CD4-positive, alpha-beta memory T cell (primary cell): ENCODE results near the gene GNPDA2. TPM values are rescaled to one million over a fixed set of nuclear protein-coding genes. Genes with fewer than 3 reads are reported as not detected.
A peak's percentile ranks its signal among the peaks of the same experiment; 100 is the strongest.

Source experiments
- CTCF ChIA-PET: fragments of 350-600 bp; sonication (Branson Sonifier 250); formaldehyde crosslinking; loops from one replicate; lab custom pipeline; 2021; ENCODE audit warnings: inconsistent platforms; ENCODE audit not compliant: partially characterized antibody; lab: Charles Lee
- POLR2A ChIA-PET: fragments of 350-600 bp; sonication (Branson Sonifier 250); formaldehyde crosslinking; loops from one replicate; lab custom pipeline; 2021; ENCODE audit not compliant: partially characterized antibody; lab: Charles Lee
- DNase-seq, 5 donors: peaks; one replicate each; pipeline versions ENCODE4 v3.0.0 to v3.0.0-alpha.2; 2020 to 2022; ENCODE audit warnings: mixed read lengths in 1 of 5
- H3K27ac ChIP-seq: one replicate; pipeline ENCODE4 v1.7.0; 2013; ENCODE audit warnings: low read depth, low read length
- H3K27me3 ChIP-seq: 2 replicates; pipeline ENCODE4 v1.7.0; 2013; ENCODE audit warnings: mild to moderate bottlenecking, low read length, moderate library complexity; ENCODE audit not compliant: insufficient read depth
- H3K36me3 ChIP-seq: 2 replicates; pipeline ENCODE4 v1.7.0; 2013; ENCODE audit warnings: mild to moderate bottlenecking, low read length, moderate library complexity; ENCODE audit not compliant: insufficient read depth
- H3K4me1 ChIP-seq: 2 replicates; pipeline ENCODE4 v1.7.0; 2013; ENCODE audit warnings: mild to moderate bottlenecking, low read length, moderate library complexity; ENCODE audit not compliant: insufficient read depth
- H3K4me3 ChIP-seq, 2 donors: one replicate each; pipeline ENCODE4 v1.7.0; 2013; ENCODE audit warnings: low read length in 2 of 2, mild to moderate bottlenecking in 1 of 2
- H3K9me3 ChIP-seq, 2 donors: one replicate each; pipeline ENCODE4 v1.7.0; 2013; ENCODE audit warnings: low read length in 2 of 2, control low read depth in 1 of 2; ENCODE audit not compliant: control insufficient read depth in 1 of 2
- H3K27ac Mint-ChIP-seq, 7 donors: one replicate each; pipeline ENCODE4 v1.8.0; 2020 to 2021; ENCODE audit warnings: mixed read lengths in 7 of 7, mild to moderate bottlenecking in 6 of 7, inconsistent platforms in 3 of 7, moderate library complexity in 3 of 7
- H3K27me3 Mint-ChIP-seq, 2 donors: one replicate each; pipeline ENCODE4 v1.8.0; 2020 to 2021; ENCODE audit warnings: mixed read lengths in 2 of 2
- H3K36me3 Mint-ChIP-seq, 2 donors: one replicate each; pipeline ENCODE4 v1.8.0; 2020 to 2021; ENCODE audit warnings: mixed read lengths in 2 of 2, inconsistent platforms in 1 of 2, mild to moderate bottlenecking in 1 of 2
- H3K4me1 Mint-ChIP-seq, 4 donors: one replicate each; pipeline ENCODE4 v1.8.0; 2020 to 2021; ENCODE audit warnings: mixed read lengths in 4 of 4, mild to moderate bottlenecking in 1 of 4
- H3K4me3 Mint-ChIP-seq, 8 donors: one replicate each; pipeline ENCODE4 v1.8.0; 2020 to 2021; ENCODE audit warnings: mixed read lengths in 8 of 8, mild to moderate bottlenecking in 7 of 8, moderate library complexity in 6 of 8, inconsistent platforms in 3 of 8
- H3K9me3 Mint-ChIP-seq, 8 donors: one replicate each; pipeline ENCODE4 v1.8.0; 2020 to 2021; ENCODE audit warnings: mixed read lengths in 8 of 8, mild to moderate bottlenecking in 5 of 8, inconsistent platforms in 3 of 8, moderate library complexity in 1 of 8
- intact Hi-C: fragments of 100-400 bp; cut with micrococcal nuclease; formaldehyde crosslinking; loops from one replicate; pipeline ENCODE4 v1.15.1; 2023
- polyA plus RNA-seq, 2 donors: library from polyadenylated mRNA; unstranded; fragments of 300-500 nt; fragmentation: Illumina TruSeq; gene quantifications; one replicate each; pipeline ENCODE4 v1.2.3, GENCODE V29; 2021
- total RNA-seq, 2 experiments: library from RNA; stranded (reverse); gene quantifications; one replicate each; pipeline ENCODE4 v1.2.3, GENCODE V29; 2021

GNPDA2 gene
- total and polyA plus RNA-seq, 4 experiments from 2014 or later: 12.5 to 23.5 (median 17.8) TPM

- intact Hi-C loops: no loop called here
- H3K4me1 ChIP-seq: peaks cover 41% of the 10 kb centered on the region
- POLR2A ChIA-PET: interaction anchor here (0.8 to 4.7 kb wide), 3 partner anchors 8 to 46 kb away, joined by 3 to 60 read pairs (median 6); partner anchors contain the start of gene GUF1
- no peaks in the 10 kb centered on the region for H3K9me3 Mint-ChIP-seq
- H3K4me3 ChIP-seq: peak overlapping the region; percentile 72 to 94
- no peaks in the 10 kb centered on the region for H3K9me3 ChIP-seq
- peak overlapping the region in 6 of 7 donors; percentile 57 to 98 (median 89) for H3K27ac Mint-ChIP-seq
- H3K36me3 Mint-ChIP-seq: peaks cover 0 to 16% of the 10 kb centered on the region in 2 donors
- H3K4me3 Mint-ChIP-seq: peak overlapping the region; percentile 90 to 95 (median 94)
- H3K36me3 ChIP-seq: no peaks in the 10 kb centered on the region
- no peak overlapping the region for H3K27ac ChIP-seq
- CTCF ChIA-PET: interaction anchor here (1.6 kb wide), 1 partner anchor 46 kb away, joined by 4 read pairs; no protein-coding TSS in a partner anchor
- peaks cover 0 to under 1% of the 10 kb centered on the region in 2 donors for H3K27me3 Mint-ChIP-seq
- no peaks in the 10 kb centered on the region for H3K27me3 ChIP-seq
- peaks cover 35 to 54% (median 44%) of the 10 kb centered on the region in 4 donors for H3K4me1 Mint-ChIP-seq
- no peak for DNase-seq
These were observed 1.2 kb downstream of the GNPDA2 start for GRCh38 chr4:44725166-44725565.

DNA sequence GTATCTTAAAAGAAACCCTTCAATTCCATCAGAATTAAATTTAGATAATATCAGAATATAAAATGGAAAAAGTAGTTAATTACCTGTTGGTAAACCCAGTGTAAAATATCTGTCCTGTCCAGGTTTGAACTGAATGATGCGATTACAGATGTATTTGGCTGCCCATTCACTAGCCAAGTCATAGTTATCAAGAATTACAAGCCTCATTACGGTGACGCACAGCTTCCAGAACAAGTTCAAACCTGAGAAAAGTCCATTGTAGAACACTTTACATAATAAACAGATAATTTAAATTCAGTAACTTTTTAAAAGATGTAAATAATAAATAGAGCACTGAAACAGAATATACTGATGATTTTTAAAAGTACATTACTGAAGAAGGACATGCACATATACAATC lies 4.4 kb downstream of the GNPDA2 start:
- Histone ChIP-seq H3K27me3 (no peaks in the 10 kb centered on the region), H3K4me1 (peaks cover 37% of the 10 kb centered on the region), H3K4me3 (no peak overlapping the region), H3K9me3 (no peaks in the 10 kb centered on the region), H3K36me3 (no peaks in the 10 kb centered on the region), H3K27ac (no peak overlapping the region)
- POLR2A ChIA-PET: interaction anchor here (1.3 kb wide), 1 partner anchor 44 kb away, joined by 4 read pairs; the partner anchor contains the start of gene GUF1
- CTCF ChIA-PET: no interaction called here
- Mint-ChIP-seq H3K27ac (no peak overlapping the region), H3K9me3 (no peaks in the 10 kb centered on the region), H3K36me3 (peaks cover 0 to 16% of the 10 kb centered on the region in 2 donors), H3K4me3 (no peak overlapping the region), H3K27me3 (no peaks in the 10 kb centered on the region), H3K4me1 (peaks cover 35 to 61% (median 45%) of the 10 kb centered on the region in 4 donors)
- no peak for DNase-seq
- intact Hi-C loops: no loop called here

GRCh38 chr4:44720371-44720770 lies 6.0 kb downstream of the GNPDA2 start:
- H3K4me1 Mint-ChIP-seq: peaks cover 30 to 48% (median 39%) of the 10 kb centered on the region in 4 donors
- POLR2A ChIA-PET: no interaction called here
- CTCF ChIA-PET: no interaction called here

GRCh38 chr4:44716597-44716996 lies 9.8 kb downstream of the GNPDA2 start:
- Histone ChIP-seq H3K36me3 (peaks cover 5% of the 10 kb centered on the region), H3K27me3 (no peaks in the 10 kb centered on the region), H3K4me3 (no peak overlapping the region), H3K9me3 (no peaks in the 10 kb centered on the region), H3K4me1 (peaks cover 7% of the 10 kb centered on the region), H3K27ac (no peak overlapping the region)
- CTCF ChIA-PET: no interaction called here
- Mint-ChIP-seq H3K4me3 (no peak overlapping the region), H3K9me3 (no peaks in the 10 kb centered on the region), H3K36me3 (peaks cover 8 to 14% of the 10 kb centered on the region in 2 donors), H3K27me3 (no peaks in the 10 kb centered on the region), H3K4me1 (peaks cover 15 to 35% (median 23%) of the 10 kb centered on the region in 4 donors), H3K27ac (no peak overlapping the region)
- DNase-seq: no peak
- POLR2A ChIA-PET: interaction anchor here (2.3 kb wide), 1 partner anchor 9 kb away, joined by 6 read pairs; the partner anchor contains the start of gene GNPDA2
- intact Hi-C loops: no loop called here

More at GRCh38 chr4:44720371-44720770, 6.0 kb downstream of the GNPDA2 start:
- Histone ChIP-seq H3K27me3 (no peaks in the 10 kb centered on the region), H3K4me1 (peaks cover 31% of the 10 kb centered on the region), H3K27ac (no peak overlapping the region), H3K9me3 (no peaks in the 10 kb centered on the region), H3K36me3 (no peaks in the 10 kb centered on the region), H3K4me3 (no peak overlapping the region)
- intact Hi-C loops: no loop called here
- no peaks in the 10 kb centered on the region for H3K9me3 Mint-ChIP-seq
- H3K27me3 Mint-ChIP-seq: no peaks in the 10 kb centered on the region
- H3K36me3 Mint-ChIP-seq: peaks cover 0 to 9% of the 10 kb centered on the region in 2 donors
- no peak overlapping the region for H3K4me3 Mint-ChIP-seq
- DNase-seq: no peak
- peak overlapping the region in 1 of 7 donors; percentile 9 for H3K27ac Mint-ChIP-seq

DNA sequence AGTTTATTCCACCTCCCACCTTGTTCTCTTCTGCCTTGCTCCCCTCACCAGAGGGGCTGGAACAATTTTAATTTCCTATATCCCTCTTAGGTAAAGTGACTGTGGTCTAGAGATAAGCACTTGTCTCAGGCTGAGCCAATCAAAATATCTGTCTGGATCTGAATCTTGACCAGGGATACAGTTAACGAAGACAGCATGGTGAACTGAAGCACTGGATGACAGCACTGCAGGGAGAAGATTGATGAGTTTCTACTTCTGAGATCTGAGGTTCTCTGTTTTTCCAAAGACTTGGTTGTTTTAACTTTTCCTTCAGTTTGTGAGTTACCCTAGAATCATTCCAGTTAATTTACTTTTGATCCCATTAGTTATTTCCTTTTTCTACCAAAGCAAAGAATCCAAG lies 13.2 kb downstream of the GNPDA2 start:
- no peak overlapping the region for H3K27ac ChIP-seq
- H3K4me3 ChIP-seq: no peak overlapping the region
- Mint-ChIP-seq H3K9me3 (no peaks in the 10 kb centered on the region), H3K27me3 (no peaks in the 10 kb centered on the region), H3K27ac (peak overlapping the region in 1 of 7 donors; percentile 25), H3K4me1 (peaks cover 0 to 14% (median 7%) of the 10 kb centered on the region in 4 donors), H3K36me3 (peaks cover 8 to 12% of the 10 kb centered on the region in 2 donors), H3K4me3 (no peak overlapping the region)
- DNase-seq: no peak
- peaks cover 5% of the 10 kb centered on the region for H3K36me3 ChIP-seq
- intact Hi-C loops: no loop called here
- ChIA-PET CTCF (interaction anchor here (0.6 kb wide), 1 partner anchor 615 kb away, joined by 3 read pairs; no protein-coding TSS in a partner anchor), POLR2A (no interaction called here)
- H3K9me3 ChIP-seq: no peaks in the 10 kb centered on the region
- H3K27me3 ChIP-seq: no peaks in the 10 kb centered on the region
- no peaks in the 10 kb centered on the region for H3K4me1 ChIP-seq

DNA sequence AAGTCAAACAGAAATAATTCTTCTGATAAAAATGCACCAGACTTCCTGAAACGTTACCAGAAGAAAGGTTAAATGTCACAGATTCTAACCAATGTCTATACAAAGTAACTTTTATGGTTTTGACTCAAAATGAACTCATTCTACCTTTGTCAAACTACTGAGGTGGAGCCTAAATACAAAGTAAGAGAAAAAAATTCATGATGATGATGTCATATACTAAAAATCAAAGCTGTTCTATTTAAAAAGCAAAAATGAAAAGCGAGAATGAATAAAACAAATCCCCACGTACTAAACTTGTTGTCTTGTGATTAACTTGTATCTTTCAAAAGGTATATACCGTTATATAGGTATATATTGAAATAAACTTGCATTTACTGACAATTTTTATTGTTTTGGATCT lies 21.7 kb downstream of the GNPDA2 start:
- H3K9me3 ChIP-seq: no peaks in the 10 kb centered on the region
- CTCF ChIA-PET: no interaction called here
- H3K36me3 ChIP-seq: no peaks in the 10 kb centered on the region
- Mint-ChIP-seq H3K36me3 (peaks cover 17 to 52% of the 10 kb centered on the region in 2 donors), H3K27me3 (no peaks in the 10 kb centered on the region), H3K27ac (peak overlapping the region in 1 of 7 donors; percentile 30), H3K4me3 (no peak overlapping the region), H3K9me3 (no peaks in the 10 kb centered on the region), H3K4me1 (peaks cover 0 to 2% (median 0%) of the 10 kb centered on the region in 4 donors)
- H3K4me1 ChIP-seq: no peaks in the 10 kb centered on the region
- H3K27ac ChIP-seq: no peak overlapping the region
- POLR2A ChIA-PET: no interaction called here
- no peak overlapping the region for H3K4me3 ChIP-seq
- H3K27me3 ChIP-seq: no peaks in the 10 kb centered on the region
- DNase-seq: no peak
- intact Hi-C loops: no loop called here

DNA sequence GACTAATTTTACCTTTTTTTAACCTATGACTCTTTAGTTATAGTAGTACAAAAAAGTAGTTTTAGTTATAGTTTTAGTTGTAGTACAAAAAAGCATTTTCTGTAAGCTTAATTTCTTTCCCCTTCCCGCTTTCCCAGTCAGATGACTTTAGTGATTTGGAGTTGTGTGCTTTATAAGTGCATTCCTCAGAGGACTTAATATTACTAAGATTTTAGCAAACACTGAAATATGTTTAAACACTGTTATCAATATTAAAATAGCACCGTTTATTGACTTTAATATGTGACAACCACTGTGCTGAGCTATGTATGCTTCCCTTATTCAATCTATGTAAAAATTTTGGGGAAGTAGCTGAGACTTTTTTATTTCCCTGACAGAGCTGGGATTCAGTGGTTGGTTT lies 25.3 kb downstream of the GNPDA2 start:
- peaks cover 31 to 68% of the 10 kb centered on the region in 2 donors for H3K36me3 Mint-ChIP-seq
- no peak for DNase-seq
- Histone ChIP-seq H3K9me3 (no peaks in the 10 kb centered on the region), H3K27me3 (no peaks in the 10 kb centered on the region), H3K4me3 (no peak overlapping the region), H3K27ac (no peak overlapping the region), H3K4me1 (no peaks in the 10 kb centered on the region), H3K36me3 (peaks cover 4% of the 10 kb centered on the region)
- ChIA-PET CTCF (no interaction called here), POLR2A (interaction anchor here (2.5 kb wide), 1 partner anchor 23 kb away, joined by 12 read pairs; the partner anchor contains the start of gene GUF1)
- peak overlapping the region in 2 of 7 donors; percentile 4 to 73 for H3K27ac Mint-ChIP-seq
- intact Hi-C loops: no loop called here
- H3K9me3 Mint-ChIP-seq: no peaks in the 10 kb centered on the region
- no peak overlapping the region for H3K4me3 Mint-ChIP-seq
- no peaks in the 10 kb centered on the region for H3K27me3 Mint-ChIP-seq
- H3K4me1 Mint-ChIP-seq: no peaks in the 10 kb centered on the region
